C4-2B (cell line): ENCODE data around the gene FSIP2.

Experiments
- CTCF ChIP-seq: fragments of 450-650 bp; conservative IDR thresholded peaks from 2 replicates; pipeline ENCODE4 v1.5.1; 2017; ENCODE audit warnings: mild to moderate bottlenecking
- ZFX ChIP-seq: fragments of 450-650 bp; IDR thresholded peaks from 2 replicates; pipeline ENCODE4 v1.6.1; 2017

- no peak for TF ChIP-seq CTCF
- TF ChIP-seq ZFX: no peak
Measured at GRCh38 chr2:185736210-185736609, 2.4 kb upstream of the FSIP2 start.
